NB4 (cell line): ENCODE data around the gene LRP10.

Source experiments
- CTCF ChIP-seq: IDR thresholded peaks from one replicate; pipeline ENCODE4 v1.5.1; 2012; ENCODE audit warnings: low read depth, low read length
- POLR2A ChIP-seq: IDR thresholded peaks from 2 replicates; pipeline ENCODE4 v1.6.1; 2011; ENCODE audit warnings: mild to moderate bottlenecking; ENCODE audit not compliant: insufficient read length; ENCODE audit errors: extremely low read depth

- TF ChIP-seq POLR2A (peak; percentile 83), CTCF (no peak)
Observed at GRCh38 chr14:22929104-22929960, 57.8 kb downstream of the LRP10 start, which contains the start of gene PRMT5.
